A549 treated with ZK216348 at 1 μM for 4 hours (cell line): Measurements from ENCODE around the gene HNRNPDL. TPM values are rescaled to one million over a fixed set of nuclear protein-coding genes. Genes with fewer than 3 reads are reported as not detected.

Experiments
- total RNA-seq: library from RNA; stranded (reverse); fragments of 200-300 nt; extraction: Qiagen RNA extraction; gene quantifications from 5 replicates; pipeline ENCODE4 v1.2.3, GENCODE V29; 2022; ENCODE audit warnings: low read depth

Gene HNRNPDL
- 221 to 487 TPM (median 246 TPM) in 5 replicates for total RNA-seq

DNA sequence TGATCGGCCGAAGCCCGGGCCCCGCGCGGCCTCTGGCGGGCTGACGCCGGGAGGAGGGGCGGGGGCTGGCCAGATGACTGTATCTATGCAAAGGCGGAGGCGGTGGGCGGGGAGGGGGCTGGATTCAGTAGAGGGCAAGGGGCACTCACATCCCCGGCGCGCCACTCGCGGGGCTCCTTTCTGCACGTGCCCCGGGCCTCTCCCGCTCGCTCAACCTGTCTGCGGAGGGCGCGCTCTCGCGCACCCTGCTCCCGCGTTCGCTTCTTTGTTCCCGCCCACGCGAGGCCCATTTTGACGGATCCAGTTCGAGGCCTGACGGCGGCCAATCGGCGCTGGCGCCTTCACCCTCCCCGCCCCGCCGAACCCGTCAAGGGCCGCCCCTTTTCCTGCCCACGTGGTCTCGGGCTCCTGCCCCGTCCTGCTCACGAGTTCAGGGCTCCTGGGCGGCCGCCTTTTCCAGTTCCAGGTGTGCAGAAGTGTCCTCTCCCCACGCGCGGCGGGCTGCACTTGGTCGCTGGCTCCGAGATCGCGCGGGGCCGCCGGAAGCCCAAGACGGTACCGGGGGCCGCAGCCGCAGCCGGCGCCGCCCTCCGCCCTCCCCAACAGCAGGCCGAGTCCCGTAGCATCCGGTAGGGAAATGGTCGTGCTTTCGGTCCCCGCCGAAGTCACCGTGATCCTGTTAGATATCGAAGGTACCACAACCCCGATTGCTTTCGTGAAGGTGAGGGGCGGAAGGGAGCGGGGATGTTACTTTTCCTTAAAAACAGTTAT, at the start of gene HNRNPDL, which contains the start of gene ENOPH1:
HNRNPDL (minus strand) TSS at position 270 of the 771 bp plus-strand sequence. CDS start 772 bp downstream, outside the sequence.
ENOPH1 (plus strand) TSS at position 398 of the 771 bp plus-strand sequence; CDS start at position 638, 240 bp downstream.

DNA sequence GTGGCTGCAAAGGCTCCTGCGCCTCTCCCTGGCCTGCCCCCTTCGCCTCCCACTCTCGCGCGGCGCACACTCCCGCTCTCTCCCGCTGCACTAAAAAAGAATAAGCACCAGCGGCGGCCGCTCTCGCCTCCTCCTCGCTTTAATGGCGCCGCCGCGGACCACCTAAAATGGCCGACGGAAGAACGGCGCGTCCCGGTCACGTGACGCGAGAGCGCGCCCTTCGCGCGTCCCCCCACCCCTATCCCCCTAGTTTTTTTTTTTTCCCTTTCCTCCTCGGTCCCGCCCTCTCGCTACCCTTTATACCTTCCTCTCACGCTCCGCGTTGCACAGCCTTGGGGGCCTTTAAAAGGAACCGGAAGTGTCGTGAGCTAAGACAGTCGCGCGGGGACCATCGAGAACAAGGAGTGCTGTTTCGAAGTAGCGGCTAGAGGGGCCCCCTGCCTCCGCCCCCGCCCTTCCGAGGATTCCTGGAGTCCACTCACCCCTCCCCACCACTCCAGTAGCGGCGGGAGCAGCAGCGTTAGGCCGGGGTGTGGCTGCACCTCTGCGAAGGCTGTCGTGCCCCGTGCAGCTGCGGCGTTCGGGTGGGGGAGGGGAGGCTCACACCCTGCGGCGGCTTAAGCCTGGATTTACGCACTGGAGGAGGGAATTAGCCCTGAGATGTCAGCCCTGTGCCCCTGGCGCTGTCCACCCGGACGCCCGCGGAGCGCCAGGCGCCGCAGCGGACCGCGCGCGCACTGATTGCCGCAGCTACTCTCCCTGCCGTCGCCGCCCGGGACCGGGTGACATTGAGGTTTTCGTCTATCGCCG, 56.2 kb downstream of the HNRNPDL start, which contains the start of gene HNRNPD:
HNRNPD (minus strand) TSS at position 176 of the 810 bp plus-strand sequence. CDS start 313 bp downstream, outside the sequence.

Other genes starting within 250 kb of the HNRNPDL start
- 224 to 483 TPM (median 259 TPM) in 5 replicates for gene HNRNPD, start 56.5 kb downstream of the HNRNPDL start, total RNA-seq
- gene ENOPH1, start 128 bp upstream of the HNRNPDL start, total RNA-seq = 25.9 to 35.6 TPM (median 30.9 TPM) in 5 replicates
- 0.53 to 1.2 TPM (median 1.0 TPM) in 5 replicates for gene TMEM150C, start 131.5 kb upstream of the HNRNPDL start, total RNA-seq